Coronary artery (tissue), 2 donors: ENCODE data around the gene CAPN12.

Experiments
- DNase-seq: peaks from one replicate; pipeline ENCODE4 v3.0.0-alpha.2; 2017; ENCODE audit warnings: low spot score
- H3K27ac ChIP-seq, 2 donors: fragments of 200-600 bp; sonication (generic); one replicate each; pipeline ENCODE4 v1.5.1; 2016 to 2019
- H3K4me3 ChIP-seq: fragments of 200-600 bp; sonication (generic); 2 replicates; pipeline ENCODE4 v1.5.1; 2016; ENCODE audit warnings: mild to moderate bottlenecking, moderate library complexity
- CTCF ChIP-seq: fragments of 200-600 bp; sonication (generic); IDR thresholded peaks from one replicate; pipeline ENCODE4 v1.5.1; 2019; ENCODE audit warnings: antibody characterized with exemption

Gene CAPN12

GRCh38 chr19:38715555-38715954, 28.7 kb downstream of the CAPN12 start:
- peak overlapping the region; percentile 51 to 81 for H3K27ac ChIP-seq
- no peak for DNase-seq
- no peak overlapping the region for H3K4me3 ChIP-seq
- TF ChIP-seq CTCF: no peak

GRCh38 chr19:38714354-38714778, 29.9 kb downstream of the CAPN12 start:
- no peak overlapping the region for H3K4me3 ChIP-seq
- DNase-seq: no peak
- peak overlapping the region; percentile 51 to 91 for H3K27ac ChIP-seq
- no peak for TF ChIP-seq CTCF

- no peak for DNase-seq
- Histone ChIP-seq H3K27ac (peak overlapping the region; percentile 51 to 91), H3K4me3 (no peak overlapping the region)
- TF ChIP-seq CTCF: no peak
Measured at GRCh38 chr19:38713865-38714264, 30.4 kb downstream of the CAPN12 start.

- no peak for DNase-seq
- Histone ChIP-seq H3K27ac (peak overlapping the region; percentile 51 to 91), H3K4me3 (peak overlapping the region; percentile 1)
- no peak for TF ChIP-seq CTCF
Measured at GRCh38 chr19:38713227-38713649, 31.0 kb downstream of the CAPN12 start.

- H3K27ac ChIP-seq: peak overlapping the region; percentile 51 to 91
- H3K4me3 ChIP-seq: peak overlapping the region; percentile 1
- no peak for TF ChIP-seq CTCF
- no peak for DNase-seq
Measured at GRCh38 chr19:38712161-38712748, 32.0 kb downstream of the CAPN12 start.

GRCh38 chr19:38711726-38712153, 32.5 kb downstream of the CAPN12 start:
- H3K4me3 ChIP-seq: peak overlapping the region; percentile 25
- peak overlapping the region; percentile 51 to 91 for H3K27ac ChIP-seq
- no peak for DNase-seq
- no peak for TF ChIP-seq CTCF
